NCI-H82 treated with DMSO at 0.1 percent for 48 hours (cell line): ENCODE results near the gene ADD2.
"Not testable (repeated sequence)": the region's sequence is repeated elsewhere in the genome, so short reads cannot be mapped to it uniquely, and the experiment has no call there.

Source experiments
- DNase-seq: peaks from one replicate; lab custom pipeline; 2025; ENCODE audit not compliant: unreplicated experiment; lab: John Stamatoyannopoulos, UW

ADD2 gene

DNA sequence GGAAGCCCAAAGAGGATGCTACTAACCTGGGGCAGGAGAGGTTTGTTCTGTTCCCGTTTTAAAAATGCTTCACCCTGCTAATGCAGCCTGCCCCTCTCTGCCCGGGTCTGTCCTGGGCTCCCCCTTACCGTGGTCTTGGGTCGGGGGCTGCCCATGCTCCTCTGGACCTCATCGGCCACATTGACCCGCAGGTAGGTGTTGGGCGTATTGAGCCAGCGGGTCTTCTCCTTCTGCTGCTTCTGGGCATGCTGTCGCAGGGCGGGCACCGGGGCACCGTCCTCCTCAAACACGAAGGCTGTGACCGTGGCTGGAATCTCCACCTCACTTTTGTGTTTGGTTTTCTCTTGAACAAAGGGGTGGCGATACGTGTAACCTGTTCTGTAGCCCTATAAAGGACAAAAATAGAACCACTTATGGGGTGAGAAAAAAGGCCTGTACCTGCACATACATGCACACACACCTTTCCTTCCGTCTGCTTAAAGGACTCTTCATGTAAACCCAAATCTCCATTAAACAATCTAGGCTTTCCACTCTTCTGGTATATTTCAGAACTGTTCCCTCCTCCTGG is 89.3 kb downstream of the ADD2 start:
- DNase-seq: no peak

DNA sequence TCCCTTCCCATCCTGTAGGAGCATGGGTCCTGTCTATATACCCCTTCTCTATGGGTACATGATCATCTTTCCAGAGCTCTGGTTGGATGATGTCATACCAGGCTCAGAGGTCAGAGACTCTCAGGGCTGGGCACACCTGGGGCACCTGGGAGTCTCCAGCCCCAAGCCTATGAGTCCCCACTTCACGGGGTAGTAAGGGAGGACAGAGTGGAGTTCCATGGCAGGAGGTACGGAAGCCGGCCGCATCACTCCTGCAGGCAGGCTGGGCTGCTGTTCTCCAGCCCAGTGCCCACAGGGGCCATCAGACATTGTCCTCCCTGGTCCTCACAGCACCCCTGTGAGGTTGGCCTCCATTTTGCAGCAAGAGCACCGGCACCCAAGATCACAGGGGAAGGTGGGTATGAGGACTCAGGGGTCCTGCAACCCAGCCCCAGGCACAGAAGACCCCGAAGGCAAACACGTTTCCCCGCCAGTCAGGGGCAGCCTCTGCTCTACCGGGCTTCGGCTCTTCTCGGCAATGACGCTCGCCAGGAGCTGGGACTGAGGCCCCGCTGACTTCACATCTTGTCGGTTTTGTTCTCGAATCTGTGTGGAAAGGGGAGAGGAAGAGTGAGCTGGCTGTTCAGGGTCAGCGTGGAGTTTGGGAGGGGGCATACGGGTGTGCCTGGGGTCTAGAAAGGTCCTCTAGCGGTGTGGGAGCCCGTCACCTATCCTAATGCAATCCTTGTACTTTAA is 91.5 kb downstream of the ADD2 start:
- no peak for DNase-seq

- no peak for DNase-seq
These were observed 92.1 kb downstream of the ADD2 start for GRCh38 chr2:70675862-70676261.

- DNase-seq: no peak
These were observed 93.2 kb downstream of the ADD2 start for GRCh38 chr2:70674636-70675430.

GRCh38 chr2:70673041-70673647 is 94.9 kb downstream of the ADD2 start:
- no peak for DNase-seq

- no peak for DNase-seq
These were observed 96.8 kb downstream of the ADD2 start for GRCh38 chr2:70671092-70671675.

DNA sequence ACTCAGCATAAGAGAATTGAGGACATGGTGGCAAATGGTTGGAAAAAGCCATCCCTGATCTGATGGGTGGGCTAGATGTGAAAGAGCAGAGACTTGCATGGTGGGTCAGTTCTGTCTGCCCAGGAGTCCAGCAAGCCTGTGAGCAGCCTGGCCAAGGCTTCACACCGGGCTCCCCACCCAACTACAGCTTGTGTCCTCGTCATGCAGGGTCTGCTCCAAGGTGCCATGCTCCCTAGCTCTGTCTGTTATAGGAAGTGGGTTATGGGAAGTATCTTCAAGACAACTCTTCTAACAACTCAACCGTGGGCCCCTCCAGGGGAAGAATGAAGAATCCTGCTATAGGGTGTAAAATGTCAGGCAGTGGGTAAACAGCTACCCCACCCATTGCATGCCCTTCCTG is 97.4 kb downstream of the ADD2 start:
- DNase-seq: no peak

DNA sequence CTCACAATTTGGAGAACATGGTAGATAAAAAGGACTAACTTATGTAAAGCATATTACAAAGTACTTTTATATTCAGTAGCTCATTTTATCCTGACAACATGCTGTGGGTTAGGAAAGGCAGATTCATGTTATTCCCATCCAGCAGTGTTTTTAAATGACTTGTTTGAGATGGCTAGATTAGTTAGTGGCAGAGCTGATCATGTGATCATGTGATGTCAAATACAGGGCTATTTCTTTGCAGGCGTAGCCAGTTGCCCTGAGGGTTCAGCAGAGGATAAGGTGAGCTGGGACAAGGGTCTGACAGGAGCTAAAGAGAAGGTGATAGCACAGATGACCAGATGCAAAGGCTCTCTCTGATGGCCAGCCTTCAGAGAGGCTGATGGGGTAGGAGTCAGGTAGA is 97.8 kb downstream of the ADD2 start:
- DNase-seq: no peak

- DNase-seq: no peak
These were observed 99.1 kb downstream of the ADD2 start for GRCh38 chr2:70668911-70669310.

DNA sequence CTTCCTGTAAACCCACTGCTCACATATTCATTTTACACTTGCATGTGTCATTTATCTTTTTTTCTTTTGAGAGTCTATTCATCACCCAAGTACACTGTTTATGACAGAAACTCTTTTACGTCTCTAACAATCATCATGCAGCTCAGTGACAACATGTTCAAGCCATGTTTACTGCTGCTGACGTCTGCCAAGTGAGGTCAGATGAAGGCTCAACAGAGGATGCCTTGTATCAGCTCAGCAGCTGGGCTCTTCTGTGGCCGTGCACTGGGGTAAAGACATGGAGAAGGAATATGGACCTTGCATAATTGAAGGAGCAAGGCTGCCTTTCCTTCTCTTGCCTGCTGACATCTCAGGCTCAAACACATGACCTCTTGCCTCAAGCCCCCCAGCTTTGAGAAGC is 99.6 kb downstream of the ADD2 start:
- DNase-seq: no peak

DNA sequence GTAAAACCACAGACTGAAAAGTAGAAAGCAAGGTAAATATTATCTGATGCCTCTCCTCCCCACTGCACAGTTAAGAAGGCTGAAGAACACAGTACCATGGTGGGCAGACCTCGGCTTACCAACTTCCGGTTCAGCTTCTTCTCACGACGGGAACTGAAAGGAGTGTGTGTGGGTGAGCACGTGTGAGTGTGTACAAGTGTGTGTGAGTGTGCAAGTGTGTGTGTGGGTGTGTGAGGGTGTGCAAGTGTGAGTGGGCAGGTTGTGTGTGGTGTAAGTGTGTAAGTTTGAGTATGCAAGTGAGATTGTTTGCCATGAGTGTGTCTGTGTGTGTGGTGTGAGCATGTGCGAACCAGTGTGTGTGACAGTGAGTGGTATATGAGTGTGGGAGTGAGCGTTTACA is 103.5 kb downstream of the ADD2 start:
- DNase-seq: no peak

DNA sequence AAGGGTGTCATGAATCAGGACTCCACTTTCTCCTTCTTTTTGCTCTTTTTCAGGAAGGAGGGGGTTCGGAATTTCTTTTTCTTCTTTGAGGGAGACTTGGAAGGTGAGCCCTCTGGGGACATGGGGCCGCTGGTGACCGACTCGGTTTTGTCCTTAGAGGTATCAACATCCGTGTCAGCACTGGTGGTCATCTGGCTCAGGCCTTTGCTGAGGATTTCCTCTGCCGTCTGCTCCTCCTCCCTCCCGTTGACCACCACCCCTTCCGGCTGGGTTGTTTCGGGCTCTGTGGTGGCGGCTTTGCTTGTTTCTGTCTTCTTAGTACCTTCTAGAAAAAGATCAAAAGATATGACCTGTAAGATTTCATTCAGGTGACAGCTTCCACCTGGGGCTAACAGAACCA is 104.6 kb downstream of the ADD2 start:
- DNase-seq: no peak

DNA sequence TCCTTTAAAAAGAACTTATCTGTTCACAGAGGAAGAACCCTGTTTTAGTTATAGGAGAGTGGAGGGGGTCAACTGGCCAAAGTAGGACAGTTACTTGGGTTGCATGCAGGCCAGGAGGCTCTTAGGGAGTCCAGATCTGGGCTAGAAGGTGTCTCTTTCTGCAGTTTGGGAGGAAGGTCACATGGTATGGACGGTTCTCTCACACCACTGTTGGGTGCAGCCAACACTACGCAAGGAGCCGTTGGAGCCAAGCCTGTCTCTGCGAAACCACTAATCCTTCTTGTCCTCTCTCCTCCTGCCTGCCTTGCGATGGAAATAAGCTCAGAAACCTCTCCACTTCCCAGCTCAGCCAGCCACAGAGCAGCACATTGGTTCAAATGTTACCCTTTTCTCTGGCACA is 108.4 kb downstream of the ADD2 start:
- DNase-seq: no peak

GRCh38 chr2:70658476-70658875 is 109.5 kb downstream of the ADD2 start:
- DNase-seq: no peak

- DNase-seq: no peak
These were observed 110.8 kb downstream of the ADD2 start for GRCh38 chr2:70657246-70657645.

GRCh38 chr2:70656421-70657010 is 111.5 kb downstream of the ADD2 start:
- no peak for DNase-seq

DNA sequence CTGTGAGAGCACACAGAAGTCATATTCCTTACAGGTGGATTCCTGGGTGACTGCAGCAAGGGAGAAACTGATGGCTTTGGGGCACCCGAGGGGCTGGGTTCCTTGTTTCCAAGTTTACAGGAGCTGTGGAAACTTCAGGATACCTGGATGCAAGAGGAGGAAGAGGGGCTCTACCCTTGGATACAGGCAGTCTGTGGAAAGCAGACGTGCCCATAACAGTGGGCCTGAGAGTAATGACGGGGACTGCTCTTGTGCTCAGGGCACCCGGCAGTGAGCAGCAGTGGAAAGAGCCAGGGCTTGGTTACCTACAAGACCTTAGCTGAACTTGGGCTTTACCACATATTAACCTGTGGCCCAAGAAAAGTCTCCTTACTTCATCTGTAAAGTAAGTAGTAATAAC is 112.2 kb downstream of the ADD2 start:
- no peak for DNase-seq

DNA sequence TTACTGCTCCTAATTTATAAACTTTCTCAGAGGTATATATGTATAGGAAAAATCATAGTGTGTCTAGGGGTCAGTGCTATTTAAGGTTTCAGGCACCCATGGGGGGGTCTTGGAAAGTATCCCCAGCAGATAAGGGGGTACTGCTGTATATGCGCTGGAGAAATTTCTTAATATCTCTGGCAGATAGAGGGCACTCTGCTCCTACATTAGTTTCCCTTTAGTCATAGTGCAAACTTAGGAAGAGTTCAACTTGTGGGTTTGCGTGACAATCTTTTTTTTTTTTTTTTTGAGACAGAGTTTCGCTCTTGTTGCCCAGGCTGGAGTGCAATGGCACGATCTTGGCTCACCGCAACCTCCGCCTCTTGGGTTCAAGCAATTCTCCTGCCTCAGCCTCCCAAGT is 112.8 kb downstream of the ADD2 start:
- not testable (repeated sequence) for DNase-seq

GRCh38 chr2:70651727-70652126 is 116.3 kb downstream of the ADD2 start:
- no peak for DNase-seq

DNA sequence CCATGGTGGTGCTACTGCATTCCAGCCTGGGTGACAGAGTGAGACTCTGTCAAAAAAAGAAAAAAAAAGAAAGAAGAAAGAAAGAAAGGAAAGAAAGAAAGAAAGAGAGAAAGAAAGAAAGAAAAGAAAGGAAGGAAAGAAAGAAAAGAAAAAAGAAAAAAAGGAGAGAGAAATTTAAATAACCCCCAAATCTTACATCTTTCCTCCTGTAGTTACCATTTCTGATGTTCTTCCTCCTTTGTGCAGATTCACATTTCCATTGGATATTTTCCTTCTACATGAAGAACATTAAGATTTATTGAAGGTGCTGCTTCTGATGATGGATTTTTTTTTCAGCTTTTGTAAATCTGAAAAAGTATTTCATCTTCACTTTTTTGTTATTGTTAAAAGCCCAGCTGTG is 117.0 kb downstream of the ADD2 start:
- no peak for DNase-seq

- DNase-seq: no peak
These were observed 119.0 kb downstream of the ADD2 start for GRCh38 chr2:70648961-70649360.
